Measurements from ENCODE around the gene IDNK.

GRCh38 chr9:83639266-83639665 is 16.3 kb downstream of the IDNK start:
- no peak for TF ChIP-seq MAZ (IDR thresholded peaks at IDR 0.05; ENCODE audit: borderline replicate concordance, low read depth, low read length)
- no peak for TF ChIP-seq CTCF (conservative IDR thresholded peaks at IDR 0.05; ENCODE audit: low read depth, low read length)
- TF ChIP-seq SMC3 (IDR thresholded peaks at IDR 0.05; ENCODE audit: low read depth, low read length): no peak
- TF ChIP-seq USF2 (IDR thresholded peaks at IDR 0.05; ENCODE audit: low read depth, low read length): no peak
- no peak for TF ChIP-seq POLR2A (IDR thresholded peaks at IDR 0.05; ENCODE audit: low read depth, low read length)
- TF ChIP-seq CEBPB (IDR thresholded peaks at IDR 0.05; ENCODE audit: low read depth, low read length): no peak
- no peak for TF ChIP-seq CHD1 (IDR thresholded peaks at IDR 0.05; ENCODE audit: low read depth, low read length)
